GM19023 (cell line): ENCODE data around the gene FBN1.

Experiments
- ATAC-seq: cut with Tn5 transposase; IDR thresholded peaks from one replicate; pipeline ENCODE4 v1.9.1; 2021; ENCODE audit warnings: mild to moderate bottlenecking, moderate library complexity; ENCODE audit not compliant: unreplicated experiment

Gene FBN1

GRCh38 chr15:48380198-48380597 lies 265.3 kb downstream of the FBN1 start:
- ATAC-seq, result no peak

GRCh38 chr15:48375767-48376166 lies 269.7 kb downstream of the FBN1 start:
- ATAC-seq, result no peak

DNA sequence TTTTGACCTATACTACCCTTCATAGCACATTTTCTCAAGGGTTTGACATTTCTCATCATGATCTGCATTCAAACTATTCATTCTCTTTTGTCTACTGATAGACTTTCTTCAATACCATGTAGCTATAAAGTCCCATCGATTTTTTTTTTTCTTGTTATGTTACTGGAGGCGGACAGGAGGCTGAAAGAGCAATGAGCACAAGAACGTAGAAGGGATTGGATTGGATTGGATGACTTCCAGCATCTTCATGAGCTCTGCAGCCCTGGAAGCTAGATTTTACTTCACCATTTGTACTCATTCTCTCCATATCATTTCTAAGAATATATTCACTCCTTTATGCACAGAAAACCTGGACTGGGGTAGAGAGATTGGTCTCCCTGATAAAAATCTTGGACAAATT lies 271.0 kb downstream of the FBN1 start:
- no peak for ATAC-seq

GRCh38 chr15:48373821-48374451 lies 271.6 kb downstream of the FBN1 start:
- ATAC-seq, result no peak

GRCh38 chr15:48371961-48372360 lies 273.5 kb downstream of the FBN1 start:
- no peak for ATAC-seq

GRCh38 chr15:48371550-48371949 lies 274.0 kb downstream of the FBN1 start:
- ATAC-seq, result no peak

DNA sequence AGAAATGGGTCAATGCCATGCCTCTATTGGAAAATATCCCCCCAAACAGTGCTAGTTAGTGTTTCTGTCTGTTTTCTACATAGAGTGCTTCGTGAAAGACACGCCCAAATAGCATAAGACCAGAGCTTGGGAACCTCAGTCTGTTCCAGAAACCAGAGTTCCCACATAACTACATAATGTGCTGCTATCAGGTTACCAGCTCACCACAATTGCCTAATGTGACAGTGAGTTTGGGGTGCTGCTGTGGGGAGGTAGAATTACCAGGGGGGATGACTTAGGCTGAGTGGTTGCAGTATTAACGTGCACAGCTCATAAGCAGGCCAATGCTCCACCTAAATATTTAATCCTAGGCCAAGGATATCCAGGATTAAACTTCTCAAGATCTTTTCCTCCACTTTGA lies 275.0 kb downstream of the FBN1 start:
- ATAC-seq, result no peak

- no peak for ATAC-seq
Observed at GRCh38 chr15:48367483-48367882, 278.0 kb downstream of the FBN1 start.

DNA sequence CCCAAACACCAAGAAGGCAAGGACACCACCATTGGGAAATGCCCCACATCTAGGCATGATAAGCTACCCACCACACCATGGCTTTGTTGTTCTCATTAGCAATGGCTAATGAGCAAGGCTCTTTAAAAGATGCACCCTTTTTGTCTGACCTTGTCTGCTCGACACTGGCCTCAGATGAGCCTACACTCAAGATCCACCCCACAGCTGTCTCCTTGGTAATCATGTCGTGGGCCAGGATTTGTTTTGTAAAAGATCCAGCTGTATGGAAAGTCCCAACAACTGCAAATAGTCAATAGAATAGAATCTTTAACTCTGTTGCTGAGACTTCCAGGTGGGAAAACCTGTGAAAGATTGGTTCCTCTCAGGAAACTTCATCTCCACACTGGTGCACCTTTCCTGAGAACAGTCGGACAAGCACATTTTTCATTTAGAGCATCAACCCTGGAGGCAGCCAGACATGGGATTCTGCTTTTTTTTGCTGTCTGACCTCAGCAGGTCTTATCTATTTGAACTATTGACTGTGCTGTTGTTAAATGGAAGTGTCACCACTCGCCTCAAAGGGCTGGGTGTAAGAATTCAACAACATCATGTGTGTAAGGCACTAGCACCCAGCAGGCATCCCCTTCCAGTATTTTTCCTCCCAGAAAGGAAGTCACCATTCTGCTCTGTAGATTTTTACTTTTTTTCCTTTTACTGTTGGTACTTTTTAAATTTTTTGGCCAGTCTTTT lies 278.8 kb downstream of the FBN1 start:
- ATAC-seq, result no peak

DNA sequence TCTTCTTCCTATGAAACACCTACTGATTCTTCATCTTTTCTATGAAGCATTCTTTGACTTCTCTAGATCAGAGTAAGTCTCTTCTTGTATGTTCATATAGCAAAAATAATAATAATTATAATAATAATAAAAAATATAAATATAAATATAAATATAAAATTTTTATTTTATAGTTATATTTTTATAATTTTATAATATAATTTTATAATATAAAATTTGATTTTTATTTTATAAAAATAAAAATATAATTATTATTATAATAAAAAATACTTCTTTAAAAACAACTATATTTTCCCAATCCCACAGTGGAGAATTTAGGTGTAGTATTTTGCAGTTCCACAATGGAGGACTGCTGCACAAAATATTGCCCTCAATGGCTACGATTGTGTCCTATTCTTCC lies 279.9 kb downstream of the FBN1 start:
- no peak for ATAC-seq

DNA sequence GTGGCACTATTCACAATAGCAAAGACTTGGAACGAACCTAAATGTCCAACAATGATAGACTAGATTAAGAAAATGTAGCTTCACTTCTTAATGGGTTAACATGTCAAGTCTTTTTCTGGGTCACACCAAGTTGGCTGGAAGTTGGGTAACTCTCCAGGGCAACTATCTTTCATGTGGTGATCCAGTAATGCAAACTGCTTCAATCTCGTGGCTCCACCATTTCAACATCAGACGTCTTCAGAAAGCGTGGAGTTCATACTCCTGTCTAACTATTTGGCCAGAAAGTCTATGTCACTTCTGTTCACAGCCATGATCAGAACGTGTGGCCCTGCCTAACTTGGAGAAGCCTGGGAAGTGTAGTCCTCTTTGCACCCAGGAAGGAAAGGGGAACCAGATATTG lies 282.0 kb downstream of the FBN1 start:
- ATAC-seq, result no peak

- no peak for ATAC-seq
Observed at GRCh38 chr15:48361685-48362084, 283.8 kb downstream of the FBN1 start.

GRCh38 chr15:48360841-48361240 lies 284.7 kb downstream of the FBN1 start:
- ATAC-seq, result no peak
